CD4-positive, alpha-beta T cell treated with Interleukin-15 for 4 hours (primary cell): ENCODE measurements around the gene ZKSCAN8.

Experiments
- DNase-seq: peaks from one replicate; pipeline ENCODE4 v3.0.0-alpha.2; 2020; ENCODE audit warnings: low spot score

ZKSCAN8 gene

GRCh38 chr6:28139860-28140543, 1.7 kb upstream of the ZKSCAN8 start:
- DNase-seq, result no peak

- DNase-seq, result no peak
These were observed 1.1 kb upstream of the ZKSCAN8 start for GRCh38 chr6:28140616-28141015.

DNA sequence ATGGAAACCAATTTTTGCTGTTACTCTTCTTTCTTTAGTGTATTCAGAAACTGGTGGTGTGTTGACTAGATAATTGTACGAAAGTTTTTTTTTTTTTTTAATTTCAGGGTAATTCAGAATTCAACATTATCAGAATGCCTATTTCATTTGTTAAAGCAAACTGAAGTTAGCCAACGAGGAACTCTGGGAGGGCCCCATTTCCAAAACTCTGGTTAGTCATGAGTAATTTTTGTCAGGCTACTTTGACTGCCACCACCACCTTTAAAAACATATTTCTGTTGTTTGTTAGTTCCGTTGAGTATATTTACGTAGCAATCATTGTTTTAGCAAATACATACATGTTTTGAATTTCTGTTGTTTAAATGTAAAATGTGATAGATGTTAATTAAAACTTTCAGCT, 763 bp downstream of the ZKSCAN8 start:
- no peak for DNase-seq

DNA sequence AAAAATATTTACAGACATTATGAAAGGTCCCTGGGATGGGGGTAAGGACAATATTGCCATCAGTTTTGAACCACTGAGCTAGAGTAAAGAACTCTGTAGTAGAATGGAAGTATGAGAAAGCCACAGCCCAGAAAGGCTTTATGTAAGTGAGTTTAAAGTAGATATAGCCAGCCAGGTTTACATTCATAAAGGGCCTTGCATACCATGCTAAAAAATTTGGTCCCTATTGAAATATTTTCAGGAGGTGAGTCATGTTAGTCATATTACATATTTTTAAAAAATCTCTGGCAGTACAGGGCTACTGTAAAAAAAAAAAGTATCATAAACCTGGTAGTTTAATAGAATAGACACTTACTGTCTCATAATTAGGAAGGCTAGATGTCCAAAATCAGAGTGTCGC, 3.5 kb downstream of the ZKSCAN8 start:
- DNase-seq, result no peak

DNA sequence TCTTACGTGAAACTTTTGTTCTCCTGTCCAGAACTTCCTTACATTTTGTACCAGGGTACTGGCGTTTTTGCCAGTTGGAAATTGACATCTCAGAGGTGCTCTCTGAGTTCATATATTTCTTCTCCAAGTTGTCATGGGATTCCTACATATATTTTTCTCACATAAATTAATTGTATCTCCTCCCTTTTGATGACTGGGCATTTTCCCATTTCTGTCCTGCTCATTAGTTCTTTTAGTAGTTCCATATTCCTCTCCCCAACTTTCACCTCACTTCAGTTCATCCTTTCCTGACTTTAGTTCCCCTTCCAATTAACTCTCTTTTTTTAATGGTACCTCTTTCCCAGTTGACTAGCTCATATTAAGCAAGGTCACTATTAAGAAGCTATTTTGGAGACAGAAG, 10.8 kb downstream of the ZKSCAN8 start:
- no peak for DNase-seq

GRCh38 chr6:28153546-28153945, 11.9 kb downstream of the ZKSCAN8 start:
- no peak for DNase-seq

DNA sequence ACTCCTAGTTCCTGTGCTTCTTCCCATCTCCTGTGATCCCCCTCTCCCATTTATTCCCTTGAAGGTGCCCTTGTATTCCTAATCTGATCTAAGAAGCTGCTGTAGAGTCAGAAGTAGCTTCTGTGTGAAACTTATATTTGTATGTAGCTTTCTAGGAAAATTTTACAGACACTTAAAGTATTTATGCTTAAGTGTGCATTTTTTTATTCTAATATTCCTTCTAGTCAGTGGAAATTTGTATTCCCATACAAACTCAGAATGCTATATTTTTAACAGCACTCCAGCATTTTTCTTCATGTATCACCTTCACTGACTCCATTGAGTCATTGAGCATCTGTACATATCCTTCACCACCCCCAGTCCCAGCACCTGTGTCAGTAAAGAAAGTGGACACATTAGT, 12.7 kb downstream of the ZKSCAN8 start:
- no peak for DNase-seq

DNA sequence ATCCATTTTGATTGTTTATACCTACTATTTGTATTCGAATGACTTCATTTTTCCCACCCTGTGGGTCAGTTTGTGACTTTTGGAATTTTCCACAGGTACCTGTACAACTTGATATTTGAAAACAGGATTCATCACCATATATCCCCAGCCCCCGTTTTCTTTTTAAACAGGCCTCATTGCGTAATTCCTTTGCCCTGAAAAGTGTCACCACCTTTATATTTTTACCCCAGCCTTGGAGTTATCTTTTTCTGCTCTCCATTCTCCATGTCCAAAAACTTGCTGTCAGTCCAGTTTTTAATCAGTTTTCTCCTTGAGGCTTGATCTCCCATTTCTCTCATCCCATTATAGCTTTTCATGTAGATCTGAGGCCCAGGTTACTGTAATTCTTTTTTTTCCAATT, 16.6 kb downstream of the ZKSCAN8 start:
- DNase-seq, result no peak

- no peak for DNase-seq
These were observed 17.4 kb downstream of the ZKSCAN8 start for GRCh38 chr6:28159029-28159607.

GRCh38 chr6:28160233-28160632, 18.6 kb downstream of the ZKSCAN8 start:
- DNase-seq, result no peak

DNA sequence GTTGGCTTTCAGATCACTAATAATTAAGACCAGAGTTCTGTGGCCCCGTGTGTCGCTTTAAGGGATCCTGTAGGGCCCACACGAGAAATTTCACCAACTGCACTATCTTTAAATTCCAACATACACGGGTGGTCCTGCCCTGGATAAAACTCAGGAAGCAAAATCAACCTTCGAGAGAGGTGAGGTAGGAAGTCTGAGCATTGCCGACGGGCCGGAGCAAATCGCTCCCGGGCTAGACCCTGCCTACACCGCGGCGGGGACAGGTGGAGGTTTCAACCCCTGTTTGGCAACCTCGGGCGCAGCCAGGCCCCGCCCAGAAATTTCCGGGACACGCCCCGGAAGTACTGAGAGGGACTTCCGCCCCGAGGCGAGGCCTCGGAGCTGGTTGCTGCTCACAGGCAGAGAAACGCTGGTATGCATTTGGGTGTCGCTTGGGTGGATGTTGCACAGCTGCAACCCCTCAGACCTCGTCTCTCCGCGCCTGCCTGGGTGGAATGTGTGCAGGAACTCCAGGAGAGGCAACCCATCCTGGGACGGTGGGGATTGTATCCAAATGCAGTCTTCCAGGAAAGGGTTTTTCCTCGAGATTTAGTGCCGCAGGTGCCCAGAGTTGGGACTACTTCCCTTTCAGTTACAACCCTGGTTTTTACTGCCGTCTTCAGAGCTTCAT, 19.9 kb downstream of the ZKSCAN8 start:
- DNase-seq, result peak; percentile 85

DNA sequence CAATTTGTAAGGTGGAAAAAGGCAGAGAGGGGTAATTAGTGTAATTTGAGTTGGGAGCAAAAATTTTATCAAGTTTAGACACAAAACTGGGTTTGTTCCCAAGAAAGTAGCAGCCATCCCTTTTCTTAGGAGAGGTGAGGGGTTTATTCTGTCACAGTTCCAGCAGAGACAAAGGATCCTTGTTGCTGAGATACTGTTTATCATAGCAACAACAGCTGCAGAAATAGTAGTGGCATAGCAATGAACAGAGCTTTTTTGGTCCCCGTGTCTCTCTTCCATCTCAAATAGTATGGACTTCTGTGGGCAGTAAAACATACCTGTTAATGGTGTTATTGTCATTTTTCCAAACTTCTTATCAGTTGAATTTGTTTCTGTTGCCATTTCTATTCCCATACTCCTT, 23.9 kb downstream of the ZKSCAN8 start:
- no peak for DNase-seq

DNA sequence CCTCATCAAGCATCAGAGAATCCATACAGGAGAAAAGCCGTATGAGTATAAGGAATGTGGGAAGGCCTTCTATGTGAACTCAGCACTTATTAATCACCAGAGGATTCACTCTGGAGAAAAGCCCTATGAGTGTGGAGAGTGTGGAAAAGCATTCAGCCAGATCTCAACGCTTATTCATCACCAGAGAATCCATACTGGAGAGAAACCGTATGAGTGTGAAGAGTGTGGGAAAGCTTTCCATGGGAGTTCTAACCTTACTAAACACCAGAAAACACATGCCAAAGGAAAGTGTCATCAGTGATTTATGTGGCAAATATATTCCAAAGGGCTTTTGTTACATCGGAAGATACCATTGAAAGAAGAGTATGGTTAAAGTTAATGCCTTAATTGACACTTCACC, 25.4 kb downstream of the ZKSCAN8 start:
- DNase-seq, result no peak

DNA sequence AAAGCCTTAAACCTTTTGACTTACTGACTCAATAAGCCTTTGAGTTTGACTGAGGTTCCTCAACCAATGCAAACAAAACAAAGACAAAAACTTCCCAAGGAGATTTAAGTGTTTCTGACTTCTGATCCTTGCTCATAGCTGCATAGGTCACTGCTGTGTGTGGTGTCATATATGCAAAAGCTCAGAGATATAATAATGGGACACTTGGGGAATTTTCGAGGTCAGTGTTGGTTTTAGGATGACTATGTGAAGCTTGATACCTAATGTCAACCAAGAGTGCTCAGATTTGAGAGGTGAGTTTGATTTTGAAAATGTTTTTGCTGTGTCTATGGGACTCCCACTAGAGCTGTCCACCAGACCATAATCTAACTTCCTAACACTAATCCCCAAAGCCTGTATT, 26.2 kb downstream of the ZKSCAN8 start:
- DNase-seq, result no peak

DNA sequence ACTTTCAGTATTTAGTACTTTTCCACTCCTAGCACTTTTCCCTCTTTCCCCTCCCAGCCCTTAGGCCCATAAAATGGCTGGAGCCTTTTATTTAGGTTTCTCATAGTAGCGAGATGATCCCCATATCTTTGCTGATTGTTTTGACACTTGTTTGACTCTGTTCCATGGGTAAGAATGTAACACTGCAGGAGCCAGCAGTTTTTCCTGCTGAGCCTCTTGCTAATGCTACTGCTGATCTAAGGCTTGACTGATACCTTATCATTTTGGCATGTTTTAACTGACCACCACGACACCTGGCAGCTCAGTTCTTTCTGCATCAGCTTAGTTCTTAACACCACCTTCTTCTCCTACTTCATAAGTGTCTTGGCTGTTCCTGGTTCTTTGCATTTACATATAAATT, 29.6 kb downstream of the ZKSCAN8 start:
- no peak for DNase-seq

DNA sequence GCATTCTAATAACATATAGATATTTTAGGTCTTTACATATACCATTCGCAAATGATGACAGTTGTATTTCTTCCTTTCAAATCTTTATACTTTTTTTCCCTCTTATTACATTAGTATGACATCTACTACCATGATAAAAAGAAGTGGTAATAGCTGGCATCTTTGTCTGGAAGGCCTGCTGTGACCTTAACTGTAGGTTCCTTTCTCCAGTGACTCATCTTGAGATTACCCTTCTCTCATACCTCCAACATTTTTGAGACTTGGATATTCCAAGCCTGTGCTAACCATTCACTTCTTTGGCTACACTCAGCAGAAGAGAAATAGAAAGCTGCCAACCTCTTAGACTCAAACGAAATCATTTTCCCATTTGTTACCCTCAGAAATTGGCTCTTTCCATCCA, 30.3 kb downstream of the ZKSCAN8 start:
- no peak for DNase-seq

DNA sequence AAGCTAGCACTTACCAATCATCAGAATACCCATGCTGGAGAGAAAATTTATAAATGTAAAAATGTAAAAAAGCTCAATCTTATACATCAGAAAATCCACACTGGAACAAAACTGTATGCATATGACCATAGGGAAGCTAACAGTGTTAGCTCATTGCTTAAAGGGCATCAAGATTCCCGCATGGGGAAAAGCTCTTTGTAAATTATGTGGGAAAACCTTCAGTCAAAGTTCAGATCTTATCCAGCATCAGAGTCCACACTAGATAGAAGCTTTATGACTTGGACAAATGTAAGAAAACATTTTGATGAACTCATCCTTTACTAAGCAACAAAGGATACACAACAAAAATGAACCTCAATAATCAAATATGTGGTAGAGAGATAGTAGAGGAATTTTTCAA, 34.7 kb downstream of the ZKSCAN8 start:
- DNase-seq, result no peak

DNA sequence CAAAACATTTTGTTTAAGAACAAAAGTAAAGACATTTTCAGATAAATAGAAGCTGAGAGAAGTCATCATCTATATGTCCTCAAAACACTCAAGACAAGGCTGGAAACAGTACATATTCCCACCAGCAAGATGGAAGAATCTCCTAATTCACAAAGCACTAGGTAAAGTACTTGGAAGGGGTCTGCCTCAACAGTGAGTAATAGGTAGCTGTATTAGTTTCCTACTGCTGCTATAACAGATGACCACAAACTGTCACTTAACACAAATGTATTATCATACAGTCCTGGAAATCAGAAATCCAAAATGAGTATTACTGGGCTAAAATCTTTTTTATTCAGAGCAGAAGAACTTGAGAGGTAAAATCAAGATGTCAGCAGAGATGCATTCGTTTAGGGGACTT, 40.6 kb downstream of the ZKSCAN8 start:
- no peak for DNase-seq

- DNase-seq, result no peak
These were observed 46.7 kb downstream of the ZKSCAN8 start for GRCh38 chr6:28188111-28188979.

DNA sequence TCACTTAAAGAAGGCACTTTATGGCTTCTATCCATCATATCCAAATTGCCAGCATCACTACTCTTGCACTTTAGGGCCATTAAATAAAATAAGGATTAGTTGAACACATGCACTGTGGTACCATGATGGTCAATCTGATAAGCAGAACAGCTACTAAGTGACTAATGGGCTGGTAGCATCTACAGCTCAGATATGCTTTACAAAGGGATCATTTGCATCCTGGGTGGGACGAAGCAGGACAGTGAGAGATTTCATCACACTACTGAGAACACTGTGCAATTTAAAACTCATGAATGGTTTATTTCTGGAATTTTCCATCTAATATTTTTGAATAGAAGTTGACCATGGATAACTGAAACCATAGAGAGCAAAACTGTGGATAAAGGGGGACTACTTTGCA, 58.3 kb downstream of the ZKSCAN8 start:
- DNase-seq, result no peak

DNA sequence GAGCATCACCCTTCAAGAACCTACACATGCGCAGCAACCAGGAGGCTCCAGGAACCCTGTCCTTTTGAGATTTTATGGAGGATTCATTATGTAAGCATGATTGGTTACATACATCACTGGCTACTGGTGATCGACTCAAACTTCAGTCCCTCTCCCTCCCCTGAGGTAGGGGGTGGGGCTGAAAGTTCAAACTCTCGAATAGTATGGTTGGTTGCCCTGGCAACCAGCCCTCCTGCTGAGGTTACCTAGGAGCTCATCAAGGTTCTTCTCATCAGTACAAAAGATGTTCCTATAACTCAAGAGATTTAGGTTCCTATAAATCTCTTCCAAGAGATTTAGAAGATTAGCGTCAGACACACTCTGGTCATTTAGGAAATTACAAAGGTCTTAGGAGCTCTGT, 61.5 kb downstream of the ZKSCAN8 start:
- no peak for DNase-seq

- no peak for DNase-seq
These were observed 64.2 kb downstream of the ZKSCAN8 start for GRCh38 chr6:28205879-28206278.

GRCh38 chr6:28206527-28206926, 64.8 kb downstream of the ZKSCAN8 start:
- no peak for DNase-seq
